IMR-90 (cell line): ENCODE measurements around the gene MDP1. TPM values are rescaled to one million over a fixed set of nuclear protein-coding genes. Genes with fewer than 3 reads are reported as not detected.

Experiments
- ATAC-seq: fragments of 200-7000 bp; cut with Tn5 transposase; 2 replicates; pipeline ENCODE4 v1.9.1; 2020; ENCODE audit warnings: low read depth, mild to moderate bottlenecking, moderate library complexity
- BruUV-seq: library from RNA; stranded (reverse); fragments of 400-500 nt; replicated peaks from 2 replicates; lab custom pipeline; 2021; lab: Mats Ljungman, UMichigan
- CTCF ChIA-PET: fragments of 300-600 bp; formaldehyde crosslinking; extraction: SDS; loops from one replicate; lab custom pipeline; 2021; ENCODE audit warnings: antibody characterized with exemption; lab: Yijun Ruan, JAX
- POLR2A ChIA-PET: fragments of 300-600 bp; sonication (Branson Sonifier 250); formaldehyde crosslinking; loops from one replicate; lab custom pipeline; 2022; ENCODE audit warnings: antibody characterized with exemption; ENCODE audit not compliant: unreplicated experiment; lab: Charles Lee
- DNase-seq: peaks from one replicate; pipeline ENCODE4 v3.0.0; 2013
- H2AFZ ChIP-seq: replicated peaks from 2 replicates; pipeline ENCODE3; 2013; ENCODE audit warnings: low read length, mild to moderate bottlenecking; ENCODE audit not compliant: poor library complexity
- H2AK5ac ChIP-seq: 2 replicates; pipeline ENCODE4 v1.6.1; 2013; ENCODE audit warnings: low read depth, low read length, inconsistent platforms
- H2AK9ac ChIP-seq: replicated peaks from 2 replicates; pipeline ENCODE3; 2013; ENCODE audit warnings: mild to moderate bottlenecking, low read depth, low read length, moderate library complexity; ENCODE audit not compliant: poor library complexity
- H2BK120ac ChIP-seq: 2 replicates; pipeline ENCODE4 v1.6.1; 2013; ENCODE audit warnings: low read depth, low read length, inconsistent platforms
- H2BK15ac ChIP-seq: 3 replicates; pipeline ENCODE4 v1.6.1; 2013; ENCODE audit warnings: low read depth, low read length, inconsistent platforms
- H2BK20ac ChIP-seq: 2 replicates; pipeline ENCODE4 v1.6.1; 2013; ENCODE audit warnings: low read depth, mild to moderate bottlenecking, inconsistent platforms, low read length, moderate library complexity
- H2BK5ac ChIP-seq: 2 replicates; pipeline ENCODE4 v1.6.1; 2013; ENCODE audit warnings: mild to moderate bottlenecking, low read depth, low read length, inconsistent platforms; ENCODE audit not compliant: poor library complexity, severe bottlenecking
- H3K14ac ChIP-seq: replicated peaks from 2 replicates; pipeline ENCODE4 v1.6.1; 2013; ENCODE audit warnings: low read depth, low read length, inconsistent platforms
- H3K18ac ChIP-seq: 2 replicates; pipeline ENCODE4 v1.6.1; 2013; ENCODE audit warnings: low read depth, low read length, control low read depth
- H3K23ac ChIP-seq: 2 replicates; pipeline ENCODE4 v1.6.1; 2013; ENCODE audit warnings: low read depth, low read length, inconsistent platforms
- H3K27ac ChIP-seq: 2 replicates; pipeline ENCODE4 v1.5.1; 2013; ENCODE audit warnings: mild to moderate bottlenecking, control low read depth, low read length; ENCODE audit not compliant: insufficient read depth
- H3K27me3 ChIP-seq: 2 replicates; pipeline ENCODE4 v1.6.1; 2013; ENCODE audit warnings: low read length; ENCODE audit not compliant: control insufficient read depth, insufficient read depth
- H3K36me3 ChIP-seq: 2 replicates; pipeline ENCODE4 v1.6.1; 2013; ENCODE audit warnings: low read length, mixed read lengths; ENCODE audit not compliant: control insufficient read depth, insufficient read depth
- H3K4ac ChIP-seq: 2 replicates; pipeline ENCODE4 v1.6.1; 2013; ENCODE audit warnings: low read depth, low read length, inconsistent platforms
- H3K4me1 ChIP-seq: 2 replicates; pipeline ENCODE4 v1.6.1; 2013; ENCODE audit warnings: low read length, mixed read lengths; ENCODE audit not compliant: control insufficient read depth, insufficient read depth
- H3K4me2 ChIP-seq: 2 replicates; pipeline ENCODE4 v1.6.1; 2013; ENCODE audit warnings: low read depth, mild to moderate bottlenecking, control low read depth, low read length, moderate library complexity
- H3K4me3 ChIP-seq: 2 replicates; pipeline ENCODE4 v1.5.1; 2013; ENCODE audit warnings: low read depth, mild to moderate bottlenecking, control low read depth, low read length, moderate library complexity; ENCODE audit not compliant: insufficient read depth
- H3K56ac ChIP-seq: 2 replicates; pipeline ENCODE4 v1.6.1; 2013; ENCODE audit warnings: low read length, inconsistent platforms; ENCODE audit not compliant: insufficient read depth; ENCODE audit errors: extremely low read depth
- H3K79me1 ChIP-seq, 2 experiments: 2 replicates each; pipeline ENCODE4 v1.6.1; 2013; ENCODE audit warnings: low read length in 2 of 2, inconsistent platforms in 1 of 2, low read depth in 1 of 2
- H3K9ac ChIP-seq: 2 replicates; pipeline ENCODE4 v1.6.1; 2013; ENCODE audit warnings: low read depth, low read length, control low read depth
- H3K9me1 ChIP-seq: 2 replicates; pipeline ENCODE4 v1.6.1; 2013; ENCODE audit warnings: low read length, inconsistent platforms; ENCODE audit not compliant: insufficient read depth
- H3K9me3 ChIP-seq: 2 replicates; pipeline ENCODE4 v1.6.1; 2013; ENCODE audit warnings: low read length; ENCODE audit not compliant: control insufficient read depth, insufficient read depth
- H4K20me1 ChIP-seq: 2 replicates; pipeline ENCODE4 v1.6.1; 2013; ENCODE audit warnings: low read length, inconsistent platforms; ENCODE audit not compliant: insufficient read depth
- H4K5ac ChIP-seq: 2 replicates; pipeline ENCODE4 v1.6.1; 2013; ENCODE audit warnings: mild to moderate bottlenecking, low read depth, low read length, control low read depth
- H4K8ac ChIP-seq, 2 experiments: 2 replicates each; pipeline ENCODE4 v1.6.1; 2013; ENCODE audit warnings: low read depth in 2 of 2, low read length in 2 of 2, control low read depth in 1 of 2, inconsistent platforms in 1 of 2
- H4K91ac ChIP-seq: 2 replicates; pipeline ENCODE4 v1.6.1; 2013; ENCODE audit warnings: low read depth, low read length, inconsistent platforms; ENCODE audit not compliant: insufficient read depth
- CHD1 ChIP-seq: IDR thresholded peaks from 2 replicates; pipeline ENCODE4 v1.6.1; 2012; ENCODE audit warnings: low read depth, low read length, improper control_type of control experiment
- FOS ChIP-seq: fragments of 150-350 bp; IDR thresholded peaks from 2 replicates; pipeline ENCODE4 v1.6.1; 2016; ENCODE audit warnings: low read depth, low read length
- NFE2L2 ChIP-seq: fragments of 150-350 bp; IDR thresholded peaks from 2 replicates; pipeline ENCODE4 v1.6.1; 2016; ENCODE audit warnings: low read depth, mild to moderate bottlenecking, low read length
- RCOR1 ChIP-seq: IDR thresholded peaks from 2 replicates; pipeline ENCODE4 v1.6.1; 2012; ENCODE audit warnings: mild to moderate bottlenecking, low read length, improper control_type of control experiment; ENCODE audit not compliant: insufficient replicate concordance
- USF2 ChIP-seq: fragments of 150-350 bp; IDR thresholded peaks from 2 replicates; pipeline ENCODE4 v1.6.1; 2017; ENCODE audit warnings: mild to moderate bottlenecking, antibody characterized with exemption, low read length, low read depth
- WGBS, 2 experiments: methylation state at CpG; one replicate each; pipeline versions ENCODE4 v1.1.5 to v1.1.7; 2013; ENCODE audit warnings: missing lambda C conversion rate in 2 of 2; ENCODE audit not compliant: insufficient read length in 1 of 2; ENCODE audit errors: extremely low coverage in 2 of 2; 5-methylcytosine and 5-hydroxymethylcytosine counted together
- dilution Hi-C: fragments of 300-500 bp; cut with HindIII; formaldehyde crosslinking; loops from one replicate; pipeline ENCODE4 v1.14.3; 2018; ENCODE audit warnings: low sequenced_read_pairs; ENCODE audit not compliant: unreplicated experiment
- in situ Hi-C: fragments of 300-500 bp; cut with MboI; formaldehyde crosslinking; loops from 3 replicates; pipeline ENCODE4 v1.14.3; 2019; ENCODE audit warnings: low sequenced_read_pairs, inconsistent platforms, mixed read lengths
- intact Hi-C: fragments of 100-400 bp; cut with micrococcal nuclease; formaldehyde crosslinking; loops from 2 replicates; pipeline ENCODE4 v1.10.0; 2022
- polyA plus RNA-seq, 3 experiments: library from polyadenylated mRNA; depleted of rRNA; stranded (reverse); fragments of >200 nt; gene quantifications; 2 replicates each; pipeline ENCODE4 v1.2.3, GENCODE V29; 2012; ENCODE audit warnings: low replicate concordance in 1 of 3
- total RNA-seq: library from RNA; depleted of rRNA; stranded (reverse); fragments of >200 nt; gene quantifications from 2 replicates; pipeline ENCODE4 v1.2.3, GENCODE V29; 2012

MDP1 gene
- total and polyA plus RNA-seq, 2 of the 4 experiments (the other 2 are of a cell fraction) = 15.1 to 17.8 TPM

GRCh38 chr14:24233538-24233866, 17.6 kb upstream of the MDP1 start:
- no peak for ATAC-seq
- POLR2A ChIA-PET = interaction anchor here (1.2 kb wide), 1 partner anchor 9 kb away, joined by 3 read pairs; the partner anchor contains the start of gene TINF2
- dilution Hi-C loops = no loop called here

More at GRCh38 chr14:24233538-24233866, 17.6 kb upstream of the MDP1 start:
- Histone ChIP-seq H3K36me3 (peaks cover 25% of the 10 kb centered on the region), H3K4me2 (peak overlapping the region; percentile 74), H4K91ac (peak overlapping the region; percentile 91), H3K4me1 (peaks cover 8% of the 10 kb centered on the region), H2AFZ (peak overlapping the region; percentile 100), H3K9me1 (peaks cover 16% of the 10 kb centered on the region), H3K9ac (peak overlapping the region; percentile 80; the same call in 1 of the 2 replicates), H3K4me3 (peak overlapping the region; percentile 56), H3K18ac (no peak overlapping the region), H3K23ac (peak overlapping the region; percentile 85; the same call in 1 of the 2 replicates), H4K20me1 (no peaks in the 10 kb centered on the region), H3K79me1 (peaks cover 47 to 85% of the 10 kb centered on the region in 2 experiments), H3K4ac (peak overlapping the region; percentile 97), H3K9me3 (no peaks in the 10 kb centered on the region), H4K8ac (peak overlapping the region; percentile 98 to 100), H2AK9ac (peak overlapping the region; percentile 95), H2BK5ac (peak overlapping the region; percentile 92), H2BK15ac (peak overlapping the region; percentile 57; the same call in 1 of the 3 replicates), H3K27ac (peak overlapping the region; percentile 91; the same call in 1 of the 2 replicates), H3K56ac (peak overlapping the region; percentile 74; the same call in 1 of the 2 replicates), H2BK20ac (no peak overlapping the region), H3K14ac (peak overlapping the region; percentile 96), H3K27me3 (no peaks in the 10 kb centered on the region), H4K5ac (peak overlapping the region; percentile 91), H2BK120ac (peak overlapping the region; percentile 96; the same call in 1 of the 2 replicates), H2AK5ac (peak overlapping the region; percentile 95; the same call in 1 of the 2 replicates)
- WGBS, 2 experiments = no CpG with 5 or more reads among the region's 2 CpGs
- intact Hi-C loops (no loop called here), in situ Hi-C loops (loop anchor here (10.0 kb wide), 1 partner anchor 201 kb away; no protein-coding TSS in a partner anchor)
- no TSS peak for BruUV-seq
- CTCF ChIA-PET = no interaction called here
- DNase-seq = no peak
- no peak for TF ChIP-seq CHD1
- TF ChIP-seq FOS = no peak
- no peak for TF ChIP-seq NFE2L2
- no peak for TF ChIP-seq USF2
- no peak for TF ChIP-seq RCOR1
